GM23248 (cell line): ENCODE data around the gene STK40. TPM values are rescaled to one million over a fixed set of nuclear protein-coding genes. Genes with fewer than 3 reads are reported as not detected.

Experiments used
- DNase-seq: peaks from one replicate; pipeline ENCODE4 v3.0.0-alpha.2; 2015
- H2AFZ ChIP-seq: fragments of 200-600 bp; sonication (generic); 2 replicates; pipeline ENCODE4 v1.6.1; 2016; ENCODE audit warnings: antibody characterized with exemption
- H3F3A ChIP-seq: fragments of 200-600 bp; sonication (generic); 2 replicates; pipeline ENCODE4 v1.6.1; 2016; ENCODE audit warnings: mild to moderate bottlenecking, antibody characterized with exemption, mixed run types; ENCODE audit not compliant: insufficient read depth
- H3K27ac ChIP-seq: fragments of 200-600 bp; sonication (generic); 2 replicates; pipeline ENCODE4 v1.5.1; 2016; ENCODE audit warnings: mild to moderate bottlenecking
- H3K27me3 ChIP-seq: fragments of 200-600 bp; sonication (generic); replicated peaks from 2 replicates; pipeline ENCODE4 v1.6.1; 2016; ENCODE audit warnings: mild to moderate bottlenecking; ENCODE audit not compliant: insufficient read depth
- H3K36me3 ChIP-seq: fragments of 200-600 bp; sonication (generic); 2 replicates; pipeline ENCODE4 v1.6.1; 2016; ENCODE audit warnings: low read depth, mild to moderate bottlenecking
- H3K4me1 ChIP-seq: fragments of 200-600 bp; sonication (generic); 2 replicates; pipeline ENCODE4 v1.6.1; 2016; ENCODE audit warnings: mild to moderate bottlenecking; ENCODE audit not compliant: insufficient read depth
- H3K4me2 ChIP-seq: fragments of 200-600 bp; sonication (generic); one replicate; pipeline ENCODE4 v1.6.1; 2016; ENCODE audit warnings: mild to moderate bottlenecking; ENCODE audit not compliant: unreplicated experiment
- H3K4me3 ChIP-seq: fragments of 200-600 bp; sonication (generic); 2 replicates; pipeline ENCODE4 v1.5.1; 2016; ENCODE audit warnings: mild to moderate bottlenecking
- H3K79me2 ChIP-seq: fragments of 200-600 bp; sonication (generic); 2 replicates; pipeline ENCODE4 v1.6.1; 2016; ENCODE audit warnings: mild to moderate bottlenecking; ENCODE audit not compliant: insufficient read depth
- H3K9ac ChIP-seq: fragments of 200-600 bp; sonication (generic); 2 replicates; pipeline ENCODE4 v1.6.1; 2016; ENCODE audit warnings: mild to moderate bottlenecking
- H3K9me2 ChIP-seq: fragments of 200-600 bp; sonication (generic); 2 replicates; pipeline ENCODE4 v1.6.1; 2016; ENCODE audit warnings: mixed run types, mild to moderate bottlenecking, moderate library complexity; ENCODE audit not compliant: insufficient read depth
- H3K9me3 ChIP-seq: fragments of 200-600 bp; sonication (generic); one replicate; pipeline ENCODE4 v1.6.1; 2017; ENCODE audit warnings: low read depth
- H4K20me1 ChIP-seq: fragments of 200-600 bp; sonication (generic); 2 replicates; pipeline ENCODE4 v1.6.0; 2016; ENCODE audit not compliant: insufficient read depth
- EZH2 ChIP-seq: fragments of 200-600 bp; sonication (generic); IDR thresholded peaks from 2 replicates; pipeline ENCODE4 v1.6.1; 2018; ENCODE audit warnings: antibody characterized with exemption, mild to moderate bottlenecking; ENCODE audit not compliant: insufficient read depth, poor library complexity, severe bottlenecking
- EZH2phosphoT487 ChIP-seq: fragments of 200-600 bp; sonication (generic); IDR thresholded peaks from 2 replicates; pipeline ENCODE4 v1.6.1; 2018; ENCODE audit warnings: antibody characterized with exemption, moderate library complexity, mild to moderate bottlenecking, low read depth; ENCODE audit not compliant: insufficient read depth
- WGBS, 2 experiments: methylation state at CpG; one replicate each; pipeline ENCODE4 v1.1.6; 2015 to 2017; ENCODE audit warnings: low lambda C conversion rate in 2 of 2, low coverage in 1 of 2; ENCODE audit errors: missing lambda C conversion rate in 2 of 2; 5-methylcytosine and 5-hydroxymethylcytosine counted together
- in situ Hi-C: fragments of 300-500 bp; cut with MboI; formaldehyde crosslinking; loops from 2 replicates; pipeline ENCODE4 v1.15.0; 2020
- polyA plus RNA-seq: library from polyadenylated mRNA; unstranded; fragments of >200 nt; fragmentation: Nextera tagmentation; extraction: Ambion mirVana; gene quantifications from 2 replicates; pipeline ENCODE4 v1.2.1, GENCODE V29; 2016
- total RNA-seq: library from RNA; depleted of rRNA; stranded (reverse); fragments of >200 nt; shearing (Covaris generic); gene quantifications from 2 replicates; pipeline ENCODE4 v1.2.3, GENCODE V29; 2014

Gene STK40
- total and polyA plus RNA-seq, 2 experiments from 2014 or later = 11.1 to 16.2 TPM

GRCh38 chr1:36417931-36418330 lies 32.2 kb upstream of the STK40 start:
- Histone ChIP-seq H3K36me3 (0 out of 2 replicates have a peak, but pooled peaks cover 10% of the 10 kb centered on the region), H3F3A (no peaks in the 10 kb centered on the region), H3K27me3 (no peaks in the 10 kb centered on the region), H3K4me2 (no peak overlapping the region), H3K79me2 (no peaks in the 10 kb centered on the region), H4K20me1 (no peaks in the 10 kb centered on the region), H3K9me3 (no peaks in the 10 kb centered on the region), H3K4me3 (no peak overlapping the region), H3K9ac (no peak overlapping the region), H2AFZ (no peak overlapping the region), H3K27ac (no peak overlapping the region), H3K9me2 (no peaks in the 10 kb centered on the region), H3K4me1 (peaks cover 7% of the 10 kb centered on the region)
- in situ Hi-C loops = no loop called here
- TF ChIP-seq EZH2phosphoT487 (no peak), EZH2 (no peak)
- DNase-seq = no peak
- 89% methylated on average over 9 of the region's 9 CpGs for WGBS, 2 experiments

DNA sequence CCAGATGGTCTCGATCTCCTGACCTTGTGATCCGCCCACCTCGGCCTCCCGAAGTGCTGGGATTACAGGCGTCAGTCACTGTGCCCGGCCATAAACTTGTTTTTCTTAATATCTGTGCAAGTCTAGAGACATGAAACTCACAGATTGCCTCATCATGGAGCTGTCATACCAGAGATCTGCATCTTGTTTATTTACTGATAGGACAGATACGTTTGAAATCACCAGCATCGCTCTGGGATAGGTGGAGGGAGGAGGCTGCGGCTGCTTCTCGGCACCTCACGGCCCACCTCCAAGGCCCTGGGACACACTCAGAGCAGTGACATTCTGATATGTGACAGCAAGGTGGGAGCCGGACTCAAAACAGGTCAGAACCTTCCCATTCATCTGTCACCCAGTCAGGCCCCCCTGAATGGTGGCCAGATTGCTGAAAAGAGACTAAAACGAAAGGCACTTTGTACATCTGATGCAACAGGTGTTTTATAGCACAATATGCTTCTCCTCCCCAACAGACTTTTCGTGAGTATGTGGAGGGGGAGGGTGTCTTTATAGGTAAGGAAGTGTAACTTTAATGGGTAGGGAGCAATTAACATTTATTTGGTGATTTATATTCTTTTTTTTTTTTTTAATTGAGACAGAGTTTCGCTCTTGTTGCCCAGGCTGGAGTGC lies 30.1 kb upstream of the STK40 start:
- H3K4me2 ChIP-seq = no peak overlapping the region
- H3K27ac ChIP-seq = no peak overlapping the region
- H3F3A ChIP-seq = no peaks in the 10 kb centered on the region
- no peak overlapping the region for H3K9ac ChIP-seq
- no peak overlapping the region for H2AFZ ChIP-seq
- H3K79me2 ChIP-seq = no peaks in the 10 kb centered on the region
- H3K9me3 ChIP-seq = no peaks in the 10 kb centered on the region
- no peaks in the 10 kb centered on the region for H3K27me3 ChIP-seq
- TF ChIP-seq EZH2phosphoT487 (no peak), EZH2 (no peak)
- peaks cover 7% of the 10 kb centered on the region for H3K4me1 ChIP-seq
- no peaks in the 10 kb centered on the region for H3K9me2 ChIP-seq
- in situ Hi-C loops = no loop called here
- H4K20me1 ChIP-seq = no peaks in the 10 kb centered on the region
- DNase-seq = no peak
- 82 to 86% methylated on average over 15 of the region's 15 CpGs for WGBS, 2 experiments
- H3K36me3 ChIP-seq = no peaks in the 10 kb centered on the region
- no peak overlapping the region for H3K4me3 ChIP-seq

DNA sequence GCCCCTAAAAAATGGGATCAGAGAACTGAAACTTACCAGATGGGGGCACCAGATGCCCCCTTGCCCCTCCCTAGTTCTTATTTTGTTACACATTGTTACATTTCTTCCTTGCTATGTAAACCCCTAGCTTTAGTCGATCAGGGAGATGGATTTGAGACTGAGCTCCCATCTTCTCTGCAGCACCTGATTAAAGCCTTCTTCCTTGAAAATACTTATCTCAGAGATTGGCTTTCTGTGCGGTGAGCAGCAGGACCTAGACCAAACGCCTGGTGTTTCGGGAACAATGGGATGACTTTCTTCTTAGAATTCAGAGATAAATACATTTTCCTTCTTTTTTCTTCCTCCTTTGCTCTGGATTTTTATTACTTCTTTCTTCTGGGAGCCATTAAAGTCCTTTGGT lies 28.7 kb upstream of the STK40 start:
- Histone ChIP-seq H2AFZ (no peak overlapping the region), H3K4me3 (no peak overlapping the region), H3K9me2 (no peaks in the 10 kb centered on the region), H3K4me2 (no peak overlapping the region), H3K9me3 (no peaks in the 10 kb centered on the region), H3K36me3 (no peaks in the 10 kb centered on the region), H3K27me3 (no peaks in the 10 kb centered on the region), H3K4me1 (no peaks in the 10 kb centered on the region), H3K27ac (no peak overlapping the region), H3K79me2 (no peaks in the 10 kb centered on the region), H3F3A (0 out of 2 replicates have a peak, but pooled peaks cover 2% of the 10 kb centered on the region), H3K9ac (no peak overlapping the region), H4K20me1 (no peaks in the 10 kb centered on the region)
- no peak for DNase-seq
- in situ Hi-C loops = no loop called here
- WGBS, 2 experiments = 67 to 70% methylated on average over 4 of the region's 4 CpGs
- TF ChIP-seq EZH2 (no peak), EZH2phosphoT487 (no peak)

GRCh38 chr1:36411674-36412648 lies 26.2 kb upstream of the STK40 start:
- TF ChIP-seq EZH2phosphoT487 = no peak
- TF ChIP-seq EZH2 = no peak
- Histone ChIP-seq H3F3A (0 out of 2 replicates have a peak, but pooled peaks cover 5% of the 10 kb centered on the region), H3K9me2 (no peaks in the 10 kb centered on the region), H3K9me3 (no peaks in the 10 kb centered on the region), H2AFZ (no peak overlapping the region), H4K20me1 (no peaks in the 10 kb centered on the region), H3K36me3 (no peaks in the 10 kb centered on the region), H3K4me3 (no peak overlapping the region), H3K4me2 (no peak overlapping the region), H3K79me2 (no peaks in the 10 kb centered on the region), H3K27ac (no peak overlapping the region), H3K27me3 (no peaks in the 10 kb centered on the region), H3K4me1 (no peaks in the 10 kb centered on the region), H3K9ac (no peak overlapping the region)
- WGBS, 2 experiments = 76 to 80% methylated on average over 11 of the region's 11 CpGs
- in situ Hi-C loops = no loop called here
- DNase-seq = peak; percentile 38
